HG02571 (cell line): ENCODE results near the gene ATF7IP.

ENCODE experiments used
- ATAC-seq: cut with Tn5 transposase; IDR thresholded peaks from one replicate; pipeline ENCODE4 v1.9.1; 2021; ENCODE audit warnings: mild to moderate bottlenecking, moderate library complexity; ENCODE audit not compliant: unreplicated experiment

The ATF7IP gene

GRCh38 chr12:14416658-14417057, 51.2 kb downstream of the ATF7IP start:
- no peak for ATAC-seq

- no peak for ATAC-seq
Observed at GRCh38 chr12:14417715-14418114, 52.2 kb downstream of the ATF7IP start.

GRCh38 chr12:14418451-14418890, 53.0 kb downstream of the ATF7IP start:
- ATAC-seq: no peak

- ATAC-seq: no peak
Observed at GRCh38 chr12:14422516-14423230, 57.2 kb downstream of the ATF7IP start.

- ATAC-seq: no peak
Observed at GRCh38 chr12:14424545-14424944, 59.1 kb downstream of the ATF7IP start.

GRCh38 chr12:14426792-14427191, 61.3 kb downstream of the ATF7IP start:
- no peak for ATAC-seq

GRCh38 chr12:14427929-14428328, 62.4 kb downstream of the ATF7IP start:
- ATAC-seq: no peak

GRCh38 chr12:14430394-14430986, 65.0 kb downstream of the ATF7IP start:
- ATAC-seq: no peak

- ATAC-seq: no peak
Observed at GRCh38 chr12:14431975-14432374, 66.5 kb downstream of the ATF7IP start.

GRCh38 chr12:14435627-14436026, 70.1 kb downstream of the ATF7IP start:
- no peak for ATAC-seq

- no peak for ATAC-seq
Observed at GRCh38 chr12:14442221-14442881, 76.9 kb downstream of the ATF7IP start.

GRCh38 chr12:14443531-14443930, 78.0 kb downstream of the ATF7IP start:
- no peak for ATAC-seq

- ATAC-seq: no peak
Observed at GRCh38 chr12:14450479-14450878, 85.0 kb downstream of the ATF7IP start.

GRCh38 chr12:14452336-14452735, 86.9 kb downstream of the ATF7IP start:
- no peak for ATAC-seq

GRCh38 chr12:14452865-14453264, 87.4 kb downstream of the ATF7IP start:
- ATAC-seq: no peak

- ATAC-seq: no peak
Observed at GRCh38 chr12:14454098-14454907, 88.8 kb downstream of the ATF7IP start.

GRCh38 chr12:14460212-14460841, 94.8 kb downstream of the ATF7IP start:
- no peak for ATAC-seq

GRCh38 chr12:14471497-14471896, 106.0 kb downstream of the ATF7IP start:
- ATAC-seq: no peak

- ATAC-seq: no peak
Observed at GRCh38 chr12:14473707-14474287, 108.3 kb downstream of the ATF7IP start.

- ATAC-seq: no peak
Observed at GRCh38 chr12:14479004-14479403, 113.5 kb downstream of the ATF7IP start.
